A549 (cell line): ENCODE data around the gene ALDH1A1.

ENCODE experiments used
- ELK1 ChIP-seq: fragments of 150-350 bp; IDR thresholded peaks from 2 replicates; pipeline ENCODE4 v1.6.1; 2014; ENCODE audit warnings: low read depth, mild to moderate bottlenecking, low read length
- EP300 ChIP-seq, 2 experiments: fragments of >200 bp; sonication (Bioruptor Twin); formaldehyde crosslinking; IDR thresholded peaks; 2 replicates in 1 of 2; 3 replicates in 1 of 2; pipeline ENCODE4 v1.6.1; 2016 to 2017
- MYC ChIP-seq: IDR thresholded peaks from 2 replicates; pipeline ENCODE4 v1.6.1; 2012; ENCODE audit warnings: mild to moderate bottlenecking, inconsistent platforms, low read length, improper control_type of control experiment, borderline replicate concordance
- PHF8 ChIP-seq: fragments of 200-600 bp; sonication (generic); IDR thresholded peaks from 2 replicates; pipeline ENCODE4 v1.6.1; 2016; ENCODE audit warnings: low read depth, mild to moderate bottlenecking, antibody characterized with exemption, moderate library complexity, borderline replicate concordance
- POLR2A ChIP-seq: IDR thresholded peaks from 2 replicates; pipeline ENCODE4 v1.6.1; 2012; ENCODE audit warnings: mild to moderate bottlenecking, low read length
- POLR2AphosphoS2 ChIP-seq: conservative IDR thresholded peaks from 2 replicates; pipeline ENCODE4 v1.6.1; 2012; ENCODE audit warnings: low read length, improper control_type of control experiment, inconsistent platforms
- RCOR1 ChIP-seq: fragments of 150-350 bp; IDR thresholded peaks from 2 replicates; pipeline ENCODE4 v1.6.1; 2014; ENCODE audit warnings: antibody characterized with exemption, low read length, low read depth
- TF ChIP-seq, protein P1 (sequence below): fragments of >200 bp; sonication (Bioruptor Twin); formaldehyde crosslinking; IDR thresholded peaks from 2 replicates; pipeline ENCODE4 v1.6.1; 2016
- TF ChIP-seq, protein P2 (sequence below): fragments of >200 bp; sonication (Bioruptor Twin); formaldehyde crosslinking; IDR thresholded peaks from 3 replicates; pipeline ENCODE4 v1.5.1; 2016

GRCh38 chr9:72931897-72932296 lies 21.0 kb downstream of the ALDH1A1 start:
- TF ChIP-seq POLR2AphosphoS2 (0 out of 2 replicates have a peak, but pooled peaks have one; percentile 12), POLR2A (no peak), RCOR1 (no peak), ELK1 (no peak), EP300 (IDR thresholded peaks at IDR 0.05) (no peak), PHF8 (no peak), MYC (no peak)
- TF ChIP-seq, protein P1, sequence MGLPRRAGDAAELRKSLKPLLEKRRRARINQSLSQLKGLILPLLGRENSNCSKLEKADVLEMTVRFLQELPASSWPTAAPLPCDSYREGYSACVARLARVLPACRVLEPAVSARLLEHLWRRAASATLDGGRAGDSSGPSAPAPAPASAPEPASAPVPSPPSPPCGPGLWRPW, result no peak
- TF ChIP-seq, protein P2, sequence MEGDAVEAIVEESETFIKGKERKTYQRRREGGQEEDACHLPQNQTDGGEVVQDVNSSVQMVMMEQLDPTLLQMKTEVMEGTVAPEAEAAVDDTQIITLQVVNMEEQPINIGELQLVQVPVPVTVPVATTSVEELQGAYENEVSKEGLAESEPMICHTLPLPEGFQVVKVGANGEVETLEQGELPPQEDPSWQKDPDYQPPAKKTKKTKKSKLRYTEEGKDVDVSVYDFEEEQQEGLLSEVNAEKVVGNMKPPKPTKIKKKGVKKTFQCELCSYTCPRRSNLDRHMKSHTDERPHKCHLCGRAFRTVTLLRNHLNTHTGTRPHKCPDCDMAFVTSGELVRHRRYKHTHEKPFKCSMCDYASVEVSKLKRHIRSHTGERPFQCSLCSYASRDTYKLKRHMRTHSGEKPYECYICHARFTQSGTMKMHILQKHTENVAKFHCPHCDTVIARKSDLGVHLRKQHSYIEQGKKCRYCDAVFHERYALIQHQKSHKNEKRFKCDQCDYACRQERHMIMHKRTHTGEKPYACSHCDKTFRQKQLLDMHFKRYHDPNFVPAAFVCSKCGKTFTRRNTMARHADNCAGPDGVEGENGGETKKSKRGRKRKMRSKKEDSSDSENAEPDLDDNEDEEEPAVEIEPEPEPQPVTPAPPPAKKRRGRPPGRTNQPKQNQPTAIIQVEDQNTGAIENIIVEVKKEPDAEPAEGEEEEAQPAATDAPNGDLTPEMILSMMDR, result no peak
